Activated CD4-positive, alpha-beta memory T cell treated with anti-CD3 and anti-CD28 coated beads, Interleukin-2, amount 10 ng/mL, durations not matched to agents 7 days and 5 days (primary cell): ENCODE results near the gene GATA2. TPM values are rescaled to one million over a fixed set of nuclear protein-coding genes. Genes with fewer than 3 reads are reported as not detected.

Experiments
- CTCF ChIA-PET: fragments of 350-600 bp; sonication (Branson Sonifier 250); formaldehyde crosslinking; loops from one replicate; lab custom pipeline; 2021; ENCODE audit warnings: antibody characterized with exemption, inconsistent platforms; lab: Charles Lee
- POLR2A ChIA-PET: fragments of 350-600 bp; sonication (Branson Sonifier 250); formaldehyde crosslinking; loops from one replicate; lab custom pipeline; 2021; ENCODE audit warnings: antibody characterized with exemption; lab: Charles Lee
- DNase-seq: peaks from one replicate; pipeline ENCODE4 v3.0.0-alpha.2; 2020
- H3K27ac Mint-ChIP-seq: one replicate; pipeline ENCODE4 v1.8.0; 2021; ENCODE audit warnings: mild to moderate bottlenecking, mixed read lengths
- H3K27me3 Mint-ChIP-seq: one replicate; pipeline ENCODE4 v1.8.0; 2021; ENCODE audit warnings: mixed read lengths
- H3K36me3 Mint-ChIP-seq: one replicate; pipeline ENCODE4 v1.8.0; 2021; ENCODE audit warnings: low read depth, mixed read lengths
- H3K4me1 Mint-ChIP-seq: one replicate; pipeline ENCODE4 v1.8.0; 2021; ENCODE audit warnings: mixed read lengths
- H3K4me3 Mint-ChIP-seq: one replicate; pipeline ENCODE4 v1.8.0; 2021; ENCODE audit warnings: mild to moderate bottlenecking, mixed read lengths
- H3K9me3 Mint-ChIP-seq: one replicate; pipeline ENCODE4 v1.8.0; 2021; ENCODE audit warnings: mixed read lengths
- total RNA-seq, 2 experiments: library from RNA; stranded (reverse); gene quantifications; one replicate each; pipeline ENCODE4 v1.2.3, GENCODE V29; 2021

The GATA2 gene
- total RNA-seq, 2 experiments from 2014 or later, result 0.08 to 0.23 TPM

DNA sequence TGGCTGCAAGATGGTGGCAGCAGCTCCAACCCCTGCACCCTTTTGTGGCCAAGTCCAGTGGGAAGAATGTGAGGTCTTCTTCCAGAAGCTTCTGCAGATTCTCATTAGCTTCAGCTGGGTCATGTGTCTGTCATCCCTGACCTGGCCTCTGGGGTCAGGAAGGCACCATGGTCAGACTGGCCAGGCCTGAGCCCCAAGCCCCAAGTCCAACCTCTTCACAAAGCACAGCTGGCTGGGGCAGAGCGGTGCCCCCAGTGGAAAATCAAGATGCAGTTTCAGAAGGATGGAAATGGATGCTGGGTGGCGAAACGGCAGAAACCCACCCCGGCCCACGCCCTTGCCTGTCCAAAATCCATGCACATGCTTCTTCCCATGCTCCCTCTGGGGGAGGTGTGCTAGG, 15.9 kb upstream of the GATA2 start:
- Mint-ChIP-seq H3K36me3 (no peaks in the 10 kb centered on the region), H3K27me3 (peaks cover 19% of the 10 kb centered on the region), H3K4me1 (no peaks in the 10 kb centered on the region), H3K27ac (no peak overlapping the region), H3K4me3 (no peak overlapping the region), H3K9me3 (no peaks in the 10 kb centered on the region)
- DNase-seq, result no peak
- POLR2A ChIA-PET, result no interaction called here
- CTCF ChIA-PET, result no interaction called here

DNA sequence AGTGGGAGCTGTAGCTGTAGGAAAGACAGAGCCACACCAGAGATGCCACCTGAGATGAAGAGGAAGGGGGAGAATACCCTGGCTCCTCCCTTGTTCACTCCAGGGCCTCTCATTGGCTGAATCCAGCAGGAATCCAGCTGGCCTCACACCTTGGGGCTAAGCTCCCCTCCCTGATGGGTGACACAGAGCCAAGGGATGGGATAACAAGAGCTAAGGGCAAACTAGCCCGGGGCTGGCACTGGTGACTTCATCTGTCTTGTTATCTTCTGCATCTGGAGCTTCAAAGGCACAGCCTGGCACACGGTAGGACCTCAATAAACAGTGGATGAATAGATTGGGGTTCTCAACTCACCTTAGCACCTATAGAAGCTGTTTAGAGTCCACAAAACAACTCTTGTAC, 13.8 kb upstream of the GATA2 start:
- H3K27ac Mint-ChIP-seq, result no peak overlapping the region
- no peaks in the 10 kb centered on the region for H3K4me1 Mint-ChIP-seq
- peaks cover 14% of the 10 kb centered on the region for H3K27me3 Mint-ChIP-seq
- no peaks in the 10 kb centered on the region for H3K36me3 Mint-ChIP-seq
- ChIA-PET POLR2A (no interaction called here), CTCF (interaction anchor here (0.6 to 1.3 kb wide), 3 partner anchors 10 to 11 kb away, joined by 3 to 5 read pairs (median 3); no protein-coding TSS in a partner anchor)
- H3K9me3 Mint-ChIP-seq, result no peaks in the 10 kb centered on the region
- H3K4me3 Mint-ChIP-seq, result no peak overlapping the region
- DNase-seq, result no peak

DNA sequence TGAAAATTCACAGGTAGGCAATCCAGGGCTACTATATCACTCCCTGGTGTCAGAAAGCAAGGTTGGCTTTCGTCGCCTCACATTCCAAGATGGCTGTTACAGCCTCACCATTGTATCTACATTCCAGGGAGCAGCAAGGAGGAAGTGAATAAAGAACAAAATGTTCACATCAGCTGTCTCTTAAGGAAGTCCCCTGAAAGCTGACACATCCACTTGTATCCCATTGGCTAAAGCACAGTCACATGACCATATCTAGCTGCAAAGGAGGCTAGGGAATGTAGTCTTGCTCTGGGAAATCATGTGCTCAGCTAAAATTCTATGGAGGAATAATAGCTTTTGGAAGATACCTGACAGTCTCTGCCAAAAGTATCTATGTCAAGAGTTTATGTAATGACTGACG, 12.8 kb upstream of the GATA2 start:
- ChIA-PET CTCF (interaction anchor here (0.6 to 1.6 kb wide), 4 partner anchors 9 to 342 kb away, joined by 3 to 4 read pairs (median 3); no protein-coding TSS in a partner anchor), POLR2A (no interaction called here)
- Mint-ChIP-seq H3K27ac (no peak overlapping the region), H3K4me1 (no peaks in the 10 kb centered on the region), H3K9me3 (no peaks in the 10 kb centered on the region), H3K36me3 (no peaks in the 10 kb centered on the region), H3K27me3 (peaks cover 15% of the 10 kb centered on the region), H3K4me3 (no peak overlapping the region)
- no peak for DNase-seq

DNA sequence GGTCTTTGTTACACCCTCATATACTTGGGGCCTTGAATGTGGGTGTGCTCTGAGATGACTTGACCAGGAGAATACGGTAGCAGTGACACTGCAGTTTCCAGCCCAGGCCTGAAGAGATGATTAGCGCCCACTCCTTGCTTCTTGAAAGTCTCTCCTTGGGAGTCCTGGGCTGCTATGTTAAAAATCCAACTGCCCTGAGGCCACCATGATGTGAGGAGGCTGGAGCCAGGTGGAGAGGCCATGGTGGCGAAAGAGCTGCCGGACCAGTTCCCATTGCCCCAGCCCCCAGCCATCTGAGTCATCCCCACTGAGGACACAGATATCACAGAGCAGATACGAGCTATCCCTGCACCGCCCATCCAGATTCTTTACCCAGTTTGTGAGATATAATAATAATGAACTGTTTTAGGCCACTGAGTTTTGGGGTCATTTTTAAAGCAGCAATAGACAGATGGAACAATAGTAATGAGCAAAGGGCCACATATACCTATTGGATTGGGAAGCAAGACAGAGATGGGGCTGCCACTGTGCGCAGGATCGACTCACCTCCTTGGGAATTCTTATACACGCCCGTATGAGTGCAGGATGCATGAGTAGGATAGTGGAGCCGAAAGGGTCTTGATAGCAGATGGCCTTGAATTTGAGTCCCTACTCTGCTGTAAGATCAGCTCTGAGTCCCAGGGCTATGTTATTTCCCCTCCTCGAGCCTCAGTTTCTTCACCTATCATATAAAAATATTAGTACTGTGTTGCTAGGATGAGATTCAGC, 12.1 kb upstream of the GATA2 start:
- Mint-ChIP-seq H3K36me3 (no peaks in the 10 kb centered on the region), H3K4me3 (no peak overlapping the region), H3K9me3 (no peaks in the 10 kb centered on the region), H3K27ac (no peak overlapping the region), H3K4me1 (no peaks in the 10 kb centered on the region), H3K27me3 (peaks cover 18% of the 10 kb centered on the region)
- POLR2A ChIA-PET, result no interaction called here
- DNase-seq, result no peak
- CTCF ChIA-PET, result interaction anchor here (0.6 to 1.6 kb wide), 2 partner anchors 79 to 342 kb away, joined by 3 to 4 read pairs; no protein-coding TSS in a partner anchor

DNA sequence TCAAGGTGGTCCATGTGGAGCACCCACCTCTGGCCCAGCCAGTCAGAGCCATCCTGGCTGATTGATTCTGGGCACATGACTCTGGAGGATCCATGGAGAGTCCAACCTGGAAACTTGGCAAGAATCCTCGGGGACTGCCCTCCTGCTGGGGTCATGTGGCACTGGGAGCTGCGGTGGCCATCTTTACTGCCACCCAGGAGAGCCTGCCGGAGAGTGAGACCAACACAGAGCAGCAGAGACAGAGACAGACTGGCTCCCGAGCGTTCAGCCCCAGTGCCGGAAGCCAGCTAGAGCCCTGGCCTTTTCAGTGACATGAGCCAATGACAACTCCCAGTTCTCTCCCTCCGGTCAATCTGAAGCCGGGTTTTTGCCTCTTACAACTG, 11.5 kb upstream of the GATA2 start:
- CTCF ChIA-PET, result interaction anchor here (1.6 kb wide), 1 partner anchor 80 kb away, joined by 3 read pairs; no protein-coding TSS in a partner anchor
- Mint-ChIP-seq H3K27me3 (peaks cover 23% of the 10 kb centered on the region), H3K4me3 (no peak overlapping the region), H3K27ac (no peak overlapping the region), H3K36me3 (no peaks in the 10 kb centered on the region), H3K9me3 (no peaks in the 10 kb centered on the region), H3K4me1 (no peaks in the 10 kb centered on the region)
- no peak for DNase-seq
- POLR2A ChIA-PET, result no interaction called here

DNA sequence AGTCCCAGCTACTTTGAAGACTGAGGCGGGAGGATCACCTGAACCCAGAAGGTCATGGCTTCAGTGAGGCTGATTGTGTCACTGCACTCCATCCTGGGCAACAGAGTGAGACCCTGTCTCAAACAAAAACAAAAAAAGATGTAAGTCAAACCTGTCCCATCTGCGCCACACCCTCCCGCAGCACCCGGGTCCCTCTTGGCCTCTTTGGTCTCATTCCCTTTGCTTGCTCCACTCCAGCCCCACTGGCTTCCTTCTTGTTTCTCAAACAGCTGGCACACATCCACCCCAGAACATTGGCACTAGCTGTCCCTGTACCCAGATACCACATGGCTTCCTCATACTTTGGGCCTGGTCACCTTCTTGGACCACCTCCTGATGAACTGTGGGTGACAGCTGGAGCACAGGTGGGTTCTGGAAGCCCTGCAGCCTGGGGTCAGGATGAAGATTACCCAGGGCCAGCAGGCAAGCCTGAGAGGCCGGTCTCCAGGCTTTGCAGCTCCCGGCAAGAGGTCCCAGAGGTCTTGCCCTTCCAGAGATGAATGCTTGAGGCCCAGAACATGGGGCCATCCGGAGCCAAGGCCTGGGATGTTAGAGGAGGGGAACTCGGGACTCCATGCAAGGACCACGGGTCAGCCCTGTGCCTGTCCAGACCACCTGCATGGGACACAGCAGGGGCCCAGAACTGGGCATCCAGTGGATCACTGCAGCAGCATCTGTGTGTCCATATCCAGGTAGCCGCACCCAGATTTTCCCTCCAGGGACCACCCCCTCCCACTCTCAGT, 10.9 kb upstream of the GATA2 start:
- no peak overlapping the region for H3K4me3 Mint-ChIP-seq
- peaks cover 27% of the 10 kb centered on the region for H3K27me3 Mint-ChIP-seq
- no peaks in the 10 kb centered on the region for H3K9me3 Mint-ChIP-seq
- DNase-seq, result no peak
- H3K27ac Mint-ChIP-seq, result no peak overlapping the region
- ChIA-PET CTCF (no interaction called here), POLR2A (no interaction called here)
- no peaks in the 10 kb centered on the region for H3K4me1 Mint-ChIP-seq
- no peaks in the 10 kb centered on the region for H3K36me3 Mint-ChIP-seq

DNA sequence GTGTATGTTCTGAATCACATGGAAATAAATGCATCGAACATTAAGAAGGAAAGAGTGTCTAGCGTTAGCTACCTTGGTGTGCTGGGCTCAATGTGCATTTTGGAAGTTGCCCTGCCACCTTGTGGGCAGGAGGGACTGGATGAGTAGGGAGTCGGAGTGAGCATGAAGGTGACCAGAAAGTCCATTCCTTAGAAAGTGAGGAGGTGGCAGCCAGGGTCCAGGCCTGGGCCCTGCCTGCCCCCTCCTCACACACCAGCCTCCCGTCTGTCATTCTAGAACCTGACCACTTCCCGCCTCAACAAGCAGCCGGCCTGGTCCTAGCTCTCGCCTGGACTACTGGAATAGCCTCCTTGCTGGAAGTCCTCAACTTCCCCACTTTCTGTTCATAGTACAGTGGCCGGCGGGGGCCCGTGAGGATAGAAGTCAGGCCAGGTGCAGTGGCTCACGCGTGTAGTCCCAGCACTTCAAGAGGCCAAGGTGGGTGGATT, 10.2 kb upstream of the GATA2 start:
- H3K27ac Mint-ChIP-seq, result no peak overlapping the region
- H3K27me3 Mint-ChIP-seq, result peaks cover 33% of the 10 kb centered on the region
- no peak overlapping the region for H3K4me3 Mint-ChIP-seq
- H3K36me3 Mint-ChIP-seq, result no peaks in the 10 kb centered on the region
- POLR2A ChIA-PET, result no interaction called here
- DNase-seq, result no peak
- no peaks in the 10 kb centered on the region for H3K9me3 Mint-ChIP-seq
- no peaks in the 10 kb centered on the region for H3K4me1 Mint-ChIP-seq
- CTCF ChIA-PET, result no interaction called here

DNA sequence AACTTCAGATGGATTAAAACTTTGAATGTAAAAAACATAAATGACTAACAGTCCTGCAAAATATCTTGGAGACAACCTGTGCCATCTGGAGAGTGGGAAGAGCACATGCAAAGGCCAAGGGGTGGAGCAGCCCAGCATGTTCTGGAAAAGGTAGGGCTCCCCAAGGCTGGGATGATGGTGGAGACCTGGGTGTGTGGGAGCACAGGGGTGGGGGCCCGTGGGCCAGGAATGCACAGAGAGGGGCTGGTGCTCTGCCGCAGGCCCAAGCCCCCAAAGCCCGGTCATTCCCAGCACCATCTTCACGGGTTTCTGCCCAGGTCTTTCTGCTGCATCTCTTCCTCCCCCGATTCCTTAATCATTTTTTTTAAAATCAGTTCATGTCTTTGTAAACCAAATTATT, 9.7 kb upstream of the GATA2 start:
- Mint-ChIP-seq H3K27ac (no peak overlapping the region), H3K4me3 (no peak overlapping the region), H3K9me3 (no peaks in the 10 kb centered on the region), H3K36me3 (no peaks in the 10 kb centered on the region), H3K4me1 (no peaks in the 10 kb centered on the region), H3K27me3 (peaks cover 36% of the 10 kb centered on the region)
- ChIA-PET POLR2A (no interaction called here), CTCF (no interaction called here)
- no peak for DNase-seq

DNA sequence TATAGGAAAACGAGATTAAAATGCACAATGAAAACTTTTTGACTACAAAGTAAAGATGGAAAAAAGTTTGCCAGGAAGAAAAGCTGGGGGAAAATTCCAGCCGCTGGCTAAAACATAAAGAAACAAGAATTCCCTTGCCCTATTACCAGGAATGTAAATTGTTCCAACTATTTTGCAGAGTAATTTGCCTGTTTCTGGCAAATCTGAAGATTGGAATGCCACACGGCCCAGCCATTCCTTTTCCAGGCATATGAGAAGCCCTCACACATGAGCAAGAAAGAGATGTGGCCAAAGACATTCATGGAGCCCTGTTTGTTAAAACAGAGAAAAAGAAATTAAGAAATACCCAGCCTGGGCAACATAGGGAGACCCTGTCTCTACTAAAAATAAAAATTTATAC, 8.4 kb upstream of the GATA2 start:
- Mint-ChIP-seq H3K27ac (no peak overlapping the region), H3K4me3 (no peak overlapping the region), H3K36me3 (no peaks in the 10 kb centered on the region), H3K9me3 (no peaks in the 10 kb centered on the region), H3K27me3 (peaks cover 44% of the 10 kb centered on the region), H3K4me1 (peaks cover 5% of the 10 kb centered on the region)
- ChIA-PET CTCF (interaction anchor here (1.0 kb wide), 1 partner anchor 75 kb away, joined by 3 read pairs; no protein-coding TSS in a partner anchor), POLR2A (no interaction called here)
- DNase-seq, result no peak

DNA sequence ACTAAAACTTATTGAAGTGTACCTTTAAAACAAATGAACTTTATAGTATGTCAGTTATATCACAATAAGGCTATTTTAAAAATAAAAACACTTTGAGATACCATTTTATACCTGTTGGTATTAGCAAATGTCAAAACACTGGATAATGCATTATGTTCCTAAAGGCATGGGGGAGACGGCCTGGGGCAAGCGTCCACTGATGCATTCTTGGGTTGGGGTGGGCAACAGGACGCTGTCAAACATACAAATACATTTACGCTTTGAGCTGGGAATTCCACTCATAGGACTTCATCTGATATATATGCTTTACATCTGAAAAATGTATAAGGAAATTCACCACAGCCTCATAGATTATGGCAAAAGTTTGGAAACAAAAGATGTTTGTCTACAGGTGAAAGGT, 7.6 kb upstream of the GATA2 start:
- Mint-ChIP-seq H3K36me3 (no peaks in the 10 kb centered on the region), H3K27ac (no peak overlapping the region), H3K27me3 (peaks cover 47% of the 10 kb centered on the region), H3K4me1 (peaks cover 7% of the 10 kb centered on the region), H3K9me3 (no peaks in the 10 kb centered on the region), H3K4me3 (no peak overlapping the region)
- POLR2A ChIA-PET, result no interaction called here
- no peak for DNase-seq
- CTCF ChIA-PET, result no interaction called here

DNA sequence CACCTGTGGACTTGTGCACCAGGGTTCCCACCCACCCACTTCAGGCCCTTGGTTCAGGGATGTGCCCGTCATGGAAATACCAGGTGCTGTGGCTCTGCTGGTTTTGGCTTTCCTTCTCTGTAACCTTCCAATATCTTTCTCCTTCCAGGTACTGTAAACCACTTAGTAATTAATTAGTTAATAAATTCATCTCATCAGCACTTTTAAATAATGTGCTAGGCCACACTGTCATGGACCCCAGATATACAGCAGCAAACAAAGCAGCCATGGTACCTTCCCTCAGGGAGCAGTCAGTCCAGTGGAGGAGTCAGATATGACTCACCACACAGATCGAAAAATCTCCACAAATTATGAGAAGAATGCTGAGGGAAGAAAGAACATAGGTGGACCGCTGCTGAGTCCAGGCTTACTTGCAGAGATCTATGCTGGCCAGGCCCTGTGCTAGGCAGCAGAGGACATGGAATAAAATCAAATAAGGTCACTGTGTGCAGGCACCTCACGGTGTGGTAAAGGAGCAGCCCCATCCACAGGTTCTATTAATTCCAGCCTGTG, 6.8 kb upstream of the GATA2 start:
- H3K27ac Mint-ChIP-seq, result no peak overlapping the region
- no peak for DNase-seq
- ChIA-PET CTCF (interaction anchor here (0.6 to 1.5 kb wide), 3 partner anchors 11 to 74 kb away, joined by 3 to 8 read pairs (median 5); no protein-coding TSS in a partner anchor), POLR2A (no interaction called here)
- no peak overlapping the region for H3K4me3 Mint-ChIP-seq
- H3K36me3 Mint-ChIP-seq, result no peaks in the 10 kb centered on the region
- H3K9me3 Mint-ChIP-seq, result no peaks in the 10 kb centered on the region
- H3K4me1 Mint-ChIP-seq, result peaks cover 7% of the 10 kb centered on the region
- H3K27me3 Mint-ChIP-seq, result peaks cover 54% of the 10 kb centered on the region

DNA sequence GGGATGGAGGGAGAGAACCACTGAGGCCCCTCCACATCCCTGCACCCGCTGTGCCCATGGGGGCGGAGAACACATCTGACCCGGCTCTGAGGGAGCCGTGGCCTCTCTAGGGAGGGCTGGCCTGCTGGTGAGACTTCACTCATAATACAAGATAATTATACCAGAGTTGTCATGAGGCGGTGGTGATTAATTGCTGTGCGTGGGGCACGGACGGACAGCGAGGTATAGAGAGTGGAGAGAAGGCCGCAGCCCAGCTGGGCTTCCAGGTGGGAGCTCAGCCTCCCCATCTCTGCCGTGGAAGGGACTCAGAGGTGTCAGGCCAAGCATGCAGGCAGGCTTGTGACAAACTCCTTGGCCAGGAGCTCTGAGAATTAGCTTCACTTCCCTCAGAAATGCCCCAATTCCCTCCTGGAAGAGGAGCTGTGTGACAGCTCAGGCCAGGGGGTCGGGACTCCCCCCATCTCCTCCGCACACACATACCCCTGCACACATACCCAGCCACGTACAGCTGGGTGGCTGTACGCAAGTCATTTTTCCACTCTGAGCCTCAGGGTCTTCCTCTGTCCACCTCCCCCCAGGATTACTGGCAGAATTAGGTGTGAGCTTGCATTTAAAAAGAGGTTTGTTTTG, 6.0 kb upstream of the GATA2 start:
- no peaks in the 10 kb centered on the region for H3K36me3 Mint-ChIP-seq
- no peak overlapping the region for H3K27ac Mint-ChIP-seq
- peaks cover 7% of the 10 kb centered on the region for H3K4me1 Mint-ChIP-seq
- no peaks in the 10 kb centered on the region for H3K9me3 Mint-ChIP-seq
- no peak for DNase-seq
- POLR2A ChIA-PET, result no interaction called here
- H3K4me3 Mint-ChIP-seq, result peak overlapping the region; percentile 1
- H3K27me3 Mint-ChIP-seq, result peaks cover 60% of the 10 kb centered on the region
- CTCF ChIA-PET, result interaction anchor here (0.6 to 1.5 kb wide), 3 partner anchors 11 to 73 kb away, joined by 3 to 8 read pairs (median 5); no protein-coding TSS in a partner anchor
